Measurements from ENCODE around the gene ZNF787. TPM values are rescaled to one million over a fixed set of nuclear protein-coding genes. Genes with fewer than 3 reads are reported as not detected.

ZNF787 gene
- total and polyA plus RNA-seq, 2 of the 13 experiments (the other 11 are each of a cell fraction or from before 2014, with no cell fraction given), result 15.1 to 42.8 TPM

- TF ChIP-seq DNMT3B (CRISPR knock-in tag; conservative IDR thresholded peaks at IDR 0.05) (0 out of 2 replicates have a peak, but pooled peaks have one; percentile 63), ZNF841 (CRISPR knock-in tag; IDR thresholded peaks at IDR 0.05; ENCODE audit: borderline replicate concordance) (peak; percentile 41; the same call in 1 of the 2 replicates), ZNF160 (CRISPR knock-in tag; IDR thresholded peaks at IDR 0.05) (no peak), RXRB (CRISPR knock-in tag; IDR thresholded peaks at IDR 0.05; ENCODE audit: borderline replicate concordance) (peak; percentile 87), ZNF414 (CRISPR knock-in tag; IDR thresholded peaks at IDR 0.05) (no peak), SRY (CRISPR knock-in tag; IDR thresholded peaks at IDR 0.05) (peak; percentile 22; the same call in 1 of the 2 replicates), PHF5A (CRISPR knock-in tag; IDR thresholded peaks at IDR 0.05; ENCODE audit: low read depth, unreplicated experiment) (peak; percentile 62), YEATS4 (CRISPR knock-in tag; IDR thresholded peaks at IDR 0.05; ENCODE audit: borderline replicate concordance) (peak; percentile 84; the same call in 1 of the 2 replicates), ZNF790 (CRISPR knock-in tag; IDR thresholded peaks at IDR 0.05; ENCODE audit: borderline replicate concordance) (no peak), ZBTB7A (CRISPR knock-in tag; IDR thresholded peaks at IDR 0.05) (no peak), TFAP4 (IDR thresholded peaks at IDR 0.05; ENCODE audit: borderline replicate concordance, low read depth) (peak; percentile 78; the same call in 1 of the 2 replicates), ZNF432 (CRISPR knock-in tag; IDR thresholded peaks at IDR 0.05; ENCODE audit: borderline replicate concordance) (no peak), PAXIP1 (CRISPR knock-in tag; conservative IDR thresholded peaks at IDR 0.05) (peak; percentile 99), KMT2B (CRISPR knock-in tag; IDR thresholded peaks at IDR 0.05) (peak; percentile 49; the same call in 1 of the 2 replicates), KLF16 (CRISPR knock-in tag; IDR thresholded peaks at IDR 0.05) (peak in 1 of 2 experiments; percentile 73; a peak in 1 of 4 replicates), RNF2 (conservative IDR thresholded peaks at IDR 0.05; ENCODE audit: low read depth) (no peak), MED13 (CRISPR knock-in tag; IDR thresholded peaks at IDR 0.05) (no peak), ZNF564 (CRISPR knock-in tag; IDR thresholded peaks at IDR 0.05) (peak; percentile 67; the same call in 1 of the 2 replicates), ZNF225 (CRISPR knock-in tag; IDR thresholded peaks at IDR 0.05) (peak; percentile 45; the same call in 1 of the 2 replicates), SOX6 (IDR thresholded peaks at IDR 0.05) (no peak), SOX6 (CRISPR knock-in tag; IDR thresholded peaks at IDR 0.05) (peak; percentile 90), ZNF567 (CRISPR knock-in tag; IDR thresholded peaks at IDR 0.05; ENCODE audit: borderline replicate concordance) (peak; percentile 66; the same call in 1 of the 2 replicates), STAT6 (CRISPR knock-in tag; IDR thresholded peaks at IDR 0.05; ENCODE audit: borderline replicate concordance) (peak; percentile 92; the same call in 1 of the 2 replicates)
Observed at GRCh38 chr19:56142087-56142787, 21.1 kb upstream of the ZNF787 start (continued).

Data from HepG2 (cell line).